ENCODE results near the gene ATP8B3.

Gene ATP8B3

DNA sequence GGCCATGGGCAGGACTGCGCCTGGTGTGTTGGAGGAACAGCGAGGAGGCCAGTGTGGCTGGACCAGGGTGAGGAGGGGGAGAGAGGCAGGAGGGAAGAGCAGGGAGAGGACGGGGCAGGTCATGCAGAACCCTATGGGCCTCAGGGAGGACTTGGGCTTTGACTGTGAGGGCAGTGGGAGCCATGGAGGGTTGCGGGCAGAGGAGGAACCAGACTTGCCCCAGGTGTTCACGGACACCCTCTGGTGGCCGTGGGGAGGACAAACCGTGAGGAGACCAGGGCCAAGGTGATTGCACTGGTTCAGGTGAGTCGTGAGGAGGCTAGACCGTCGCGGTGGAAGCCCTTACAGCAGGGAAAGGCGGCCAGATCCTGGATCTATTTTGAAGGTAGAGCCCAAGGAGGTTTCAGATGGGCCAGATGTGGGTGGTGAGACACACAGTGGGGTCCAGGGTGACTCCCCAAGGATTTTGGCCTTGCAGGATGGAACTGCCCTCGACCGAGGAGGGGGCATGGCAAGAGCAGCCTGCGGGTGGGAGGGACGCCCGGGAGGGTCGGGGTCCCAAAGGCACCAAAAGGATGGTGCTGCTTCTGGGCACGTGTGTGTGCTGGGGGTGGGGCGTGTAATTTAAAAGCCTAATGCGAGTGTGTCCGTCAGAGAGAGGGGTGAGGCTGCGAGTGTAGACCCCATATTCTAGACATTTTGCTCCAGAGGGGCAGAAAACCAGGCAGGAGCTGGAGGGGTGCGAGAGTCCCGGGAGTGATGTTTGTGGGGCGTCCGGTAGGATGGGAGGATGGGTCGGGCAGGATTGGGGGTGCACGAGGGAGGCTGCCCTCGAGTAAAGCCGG lies 39.0 kb upstream of the ATP8B3 start:
- no peak for DNase-seq

DNA sequence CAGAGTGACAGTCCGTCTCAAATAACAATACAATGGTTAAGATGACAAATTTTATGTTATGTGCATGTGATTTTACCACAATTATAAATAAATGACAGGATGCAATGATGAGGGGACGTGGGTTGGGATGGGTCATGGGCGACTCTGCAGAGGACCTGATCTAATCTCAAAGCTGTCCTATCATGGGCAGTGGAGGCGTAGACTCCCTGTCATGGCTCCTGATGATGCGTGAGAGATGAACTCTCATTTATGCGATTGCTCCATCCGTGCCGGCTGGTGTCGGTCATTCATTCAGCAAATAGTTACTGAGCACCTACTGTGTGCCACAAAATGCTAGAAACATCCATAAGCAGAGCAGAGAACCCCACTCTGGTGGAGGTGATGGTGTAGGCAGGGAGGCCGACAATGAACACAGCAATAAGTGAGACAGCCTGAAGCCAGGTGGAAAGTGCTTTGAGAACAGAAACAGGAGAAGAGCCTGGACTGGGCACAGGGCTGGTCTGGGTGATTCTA lies 37.9 kb upstream of the ATP8B3 start:
- no peak for DNase-seq

DNA sequence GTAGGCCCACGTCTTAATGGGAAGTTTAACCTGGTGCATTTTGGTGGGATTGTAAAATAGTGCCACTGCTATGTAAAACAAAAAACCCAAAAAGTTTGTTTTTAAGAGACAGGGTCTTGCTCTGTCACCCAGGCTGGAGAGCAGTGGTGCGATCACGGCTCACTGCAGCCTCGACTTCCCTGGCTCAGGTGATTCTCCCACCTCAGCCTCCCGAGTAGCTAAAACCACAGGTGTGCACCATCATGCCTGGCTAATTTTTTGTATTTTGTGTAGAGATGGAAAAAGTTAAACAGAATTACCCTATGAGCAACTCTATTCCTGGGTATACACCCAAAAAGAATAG lies 37.0 kb upstream of the ATP8B3 start:
- no peak for DNase-seq

DNA sequence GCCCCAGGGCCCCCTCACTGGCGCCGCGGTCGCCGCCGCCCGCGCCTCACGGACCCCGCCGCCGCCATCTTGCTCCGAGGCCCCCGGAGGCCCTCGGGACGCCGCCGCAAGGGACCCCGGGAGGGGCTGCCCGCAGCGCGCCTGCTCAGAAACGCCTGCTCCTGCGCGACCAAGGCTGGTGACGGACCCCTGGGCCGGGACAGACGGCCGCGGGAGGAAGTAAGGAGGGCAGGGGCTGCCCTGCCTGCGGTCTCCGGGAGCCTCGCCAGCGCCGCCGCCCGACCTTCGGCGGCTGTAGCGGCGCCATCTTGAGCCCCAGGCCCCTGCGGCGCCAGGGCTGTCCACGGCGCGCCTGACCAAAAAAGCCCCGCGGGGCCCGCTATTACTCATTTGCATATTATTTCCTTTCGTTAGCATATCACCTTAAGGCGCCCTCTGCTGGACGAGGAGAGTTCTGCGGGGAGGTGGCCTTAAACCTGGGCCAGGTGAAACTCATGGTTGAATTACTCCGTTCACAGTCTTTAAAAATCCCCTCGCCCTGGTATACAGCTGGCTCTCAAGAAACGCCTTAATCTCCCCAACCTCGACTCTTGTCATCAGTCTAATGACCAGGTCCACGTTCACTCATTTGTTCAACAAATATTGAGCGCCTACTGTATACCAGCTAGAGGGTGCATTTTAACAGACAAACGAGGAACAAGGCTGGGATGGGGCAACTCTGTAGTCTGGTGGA lies 36.5 kb upstream of the ATP8B3 start, which contains the start of gene REXO1:
TSS of gene REXO1 (minus strand) at position 85 of the 733 bp plus-strand sequence. CDS start 125 bp downstream, outside the sequence.
- DNase-seq = peak; percentile 89

DNA sequence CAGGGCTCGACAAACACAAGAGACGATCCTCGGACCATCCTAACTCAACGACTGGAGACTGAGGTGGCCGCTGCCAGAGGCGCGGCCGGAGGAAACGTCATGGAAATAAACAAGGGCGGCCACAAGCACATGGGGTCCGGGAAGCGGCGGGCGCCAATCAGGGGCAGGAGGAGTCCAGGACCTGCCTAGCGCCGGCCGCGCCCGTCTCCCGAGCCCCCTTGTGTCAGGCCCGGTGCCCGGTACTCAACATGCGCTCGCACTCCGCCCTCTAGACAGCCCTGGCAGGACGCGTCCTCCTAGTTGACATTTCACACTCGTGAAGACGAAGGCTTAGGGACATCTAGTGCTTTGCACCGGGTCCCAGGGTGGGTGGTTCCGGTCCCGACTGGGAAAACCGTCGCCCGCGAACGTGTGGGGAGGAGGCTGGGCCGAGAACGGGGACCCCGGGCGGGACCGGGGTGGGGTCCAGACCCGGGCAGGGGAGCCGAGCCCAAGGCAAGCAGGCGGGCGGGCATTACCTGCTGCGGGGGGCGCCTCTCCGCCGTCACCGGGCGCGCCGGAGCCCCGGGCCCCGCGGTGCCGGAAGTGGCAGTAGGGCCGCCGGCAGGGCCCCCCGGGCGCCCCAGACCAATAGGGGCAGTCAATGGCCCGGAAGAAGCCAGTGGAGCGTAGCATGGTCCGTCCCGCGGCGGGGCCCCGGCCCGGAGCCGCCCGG lies 35.8 kb upstream of the ATP8B3 start:
- no peak for DNase-seq

DNA sequence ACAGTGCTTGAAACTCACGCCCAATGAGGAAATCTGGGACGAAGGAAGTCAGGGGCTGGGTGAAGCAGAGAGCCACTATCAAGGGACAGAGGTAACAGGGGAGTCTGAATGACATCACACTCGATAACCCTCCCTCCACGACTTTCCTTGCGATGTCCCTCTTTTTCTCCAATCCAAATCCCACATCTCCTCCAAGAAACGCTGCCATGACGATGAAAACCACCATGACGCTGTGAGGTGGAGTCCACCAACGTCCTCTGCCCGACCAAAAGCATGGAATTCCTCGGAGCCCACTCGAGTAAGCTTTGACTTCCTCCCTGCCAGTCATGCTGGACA lies 35.2 kb upstream of the ATP8B3 start:
- DNase-seq = no peak

DNA sequence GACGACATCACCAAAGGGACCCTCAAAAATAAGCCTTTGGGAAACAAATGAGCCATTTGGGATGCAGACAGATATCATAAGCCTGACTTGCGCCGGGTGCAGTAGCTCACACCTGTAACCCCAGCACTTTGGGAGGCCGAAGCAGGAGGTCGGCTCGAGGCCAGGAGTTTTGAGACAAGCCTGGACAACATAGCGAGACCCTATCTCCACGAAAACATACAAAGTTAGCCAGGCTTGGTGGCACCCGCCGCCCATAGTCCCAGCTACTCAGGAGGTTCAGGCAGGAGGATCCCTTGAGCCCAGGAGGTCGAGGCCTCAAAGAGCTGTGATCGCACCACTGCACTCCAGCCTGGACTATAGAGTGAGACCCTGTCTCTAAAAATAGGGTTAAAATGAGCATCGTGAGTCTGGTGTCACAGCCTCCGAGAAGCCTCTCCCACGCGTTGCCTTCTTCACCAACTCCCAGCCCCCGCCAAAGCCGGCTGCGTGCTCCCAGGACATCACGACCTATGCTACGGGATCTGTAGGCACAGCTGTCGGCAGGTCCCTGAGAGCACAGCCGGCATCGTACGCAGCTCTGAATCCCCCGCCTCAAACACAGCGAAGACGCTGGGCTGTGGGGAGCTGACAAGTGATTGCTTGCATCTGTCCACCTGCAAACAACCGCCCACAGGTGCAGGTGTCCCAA lies 34.6 kb upstream of the ATP8B3 start:
- DNase-seq = no peak

DNA sequence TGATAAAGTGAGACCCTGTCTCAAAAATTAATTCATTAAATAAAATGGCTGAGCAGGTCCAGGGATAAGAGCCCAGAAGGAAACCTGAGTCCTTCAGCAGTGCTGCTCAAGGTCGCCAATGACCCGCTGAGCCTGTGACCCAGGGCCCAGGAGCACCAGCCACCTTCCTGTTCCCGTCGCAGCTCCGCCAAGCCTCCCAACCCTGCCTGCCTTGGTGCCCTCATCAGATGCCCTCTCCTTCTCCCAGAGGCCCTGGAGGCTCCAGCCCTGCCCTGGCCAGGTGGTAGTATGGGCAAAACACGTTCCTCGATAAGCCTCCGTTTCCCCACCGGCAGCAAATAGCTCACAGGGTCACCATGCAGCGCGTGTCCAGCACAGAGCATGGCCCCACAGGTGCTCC lies 33.6 kb upstream of the ATP8B3 start:
- DNase-seq = no peak

DNA sequence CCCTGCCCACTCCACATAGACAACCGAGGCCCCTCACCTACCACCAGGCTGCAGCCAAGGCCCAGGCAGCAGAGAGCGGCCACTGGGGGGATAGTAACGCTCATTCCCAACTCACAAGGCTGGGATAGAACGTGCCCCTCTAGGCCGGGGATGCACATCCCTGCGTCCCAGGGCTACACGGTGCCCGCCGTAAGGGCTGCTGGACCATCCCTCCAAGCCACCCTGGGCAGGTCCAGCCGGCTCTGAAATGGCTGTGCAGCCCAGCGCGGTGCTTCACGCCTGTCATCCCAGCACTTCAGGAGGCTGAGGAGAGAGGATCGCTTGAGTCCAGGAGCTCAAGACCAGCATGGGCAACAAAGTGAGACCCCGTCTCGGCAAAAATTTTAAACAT lies 33.0 kb upstream of the ATP8B3 start:
- no peak for DNase-seq

DNA sequence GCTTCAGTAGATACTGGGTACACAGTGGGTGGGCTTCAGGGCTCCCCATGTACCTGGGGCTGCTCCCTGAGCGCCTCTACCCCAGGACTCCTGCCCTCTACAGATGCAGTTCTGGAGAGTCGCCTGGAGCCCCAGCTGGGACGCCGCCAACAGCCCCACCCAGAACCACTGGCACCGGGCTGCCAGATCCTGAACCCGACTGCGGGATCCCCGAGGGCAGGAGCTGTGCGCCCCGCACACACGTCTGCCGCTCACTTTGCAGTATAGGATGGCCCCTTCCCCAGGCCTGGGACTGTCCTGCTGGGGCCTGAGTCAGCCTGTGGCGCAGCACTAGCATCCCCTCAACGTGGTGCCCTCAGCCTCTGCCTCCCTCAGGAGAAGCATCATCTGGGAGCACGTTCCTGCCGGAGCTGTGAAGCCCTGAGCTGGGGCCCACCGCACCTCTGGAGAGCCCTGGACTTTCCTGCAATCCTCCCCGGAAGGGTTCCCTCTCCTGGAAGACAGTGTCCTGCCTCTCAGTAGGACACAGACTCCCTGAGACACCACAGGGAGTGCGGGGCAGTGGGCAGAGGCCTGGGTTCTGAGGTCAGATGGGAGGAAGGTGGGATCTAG lies 32.5 kb upstream of the ATP8B3 start:
- DNase-seq = no peak

DNA sequence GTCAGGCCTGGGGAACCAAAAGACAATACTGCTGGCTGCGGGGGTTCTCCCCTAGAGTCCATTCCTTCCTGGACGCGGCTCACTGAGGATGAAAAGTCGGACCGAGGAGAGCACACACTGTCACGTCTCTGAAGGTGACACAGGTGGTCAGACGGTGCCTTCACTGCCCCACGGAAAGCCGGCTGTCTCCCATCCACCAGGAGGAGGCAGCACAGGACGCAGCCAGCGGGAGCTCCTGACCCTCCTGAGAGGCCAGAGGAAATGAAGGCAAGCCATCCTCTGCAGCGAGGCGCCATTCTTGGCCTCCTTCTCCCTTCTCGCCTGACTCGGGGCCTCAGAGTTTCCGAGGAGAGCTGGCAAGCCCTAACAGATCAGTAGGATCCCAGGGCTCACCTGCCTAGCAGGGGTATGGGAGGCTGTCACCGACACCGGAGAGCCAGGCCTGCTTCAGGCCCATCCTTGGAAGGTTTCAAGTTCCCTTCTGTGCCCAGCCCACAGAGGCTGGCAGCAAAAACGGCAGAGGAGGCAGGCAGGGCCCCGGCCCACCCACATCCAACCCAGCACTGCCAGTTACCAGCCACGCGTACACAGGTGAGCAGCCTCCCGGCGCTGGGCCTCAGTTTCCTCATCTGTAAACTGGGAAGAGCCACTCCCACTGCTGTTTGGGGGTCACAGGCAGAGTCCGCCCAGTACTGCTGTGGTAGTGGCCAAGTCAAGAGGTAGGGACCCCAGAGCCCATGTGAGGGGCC lies 31.7 kb upstream of the ATP8B3 start:
- DNase-seq = no peak

DNA sequence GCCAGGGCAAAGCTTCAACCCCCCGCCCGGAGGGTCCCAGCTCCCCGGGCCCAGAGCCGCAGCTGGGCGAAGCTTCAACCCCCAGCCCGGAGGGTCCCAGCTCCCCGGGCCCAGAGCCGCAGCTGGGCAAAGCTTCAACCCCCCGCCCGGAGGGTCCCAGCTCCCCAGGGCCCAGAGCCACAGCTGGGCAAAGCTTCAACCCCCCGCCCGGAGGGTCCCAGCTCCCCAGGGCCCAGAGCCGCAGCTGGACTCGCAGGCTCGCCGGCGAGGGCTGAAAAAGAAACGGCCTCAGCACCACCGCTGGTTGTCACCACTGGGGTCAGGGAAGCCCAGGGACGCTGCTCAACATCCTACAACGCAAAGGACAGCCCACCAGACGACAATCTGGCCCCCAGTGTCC lies 31.0 kb upstream of the ATP8B3 start:
- no peak for DNase-seq

DNA sequence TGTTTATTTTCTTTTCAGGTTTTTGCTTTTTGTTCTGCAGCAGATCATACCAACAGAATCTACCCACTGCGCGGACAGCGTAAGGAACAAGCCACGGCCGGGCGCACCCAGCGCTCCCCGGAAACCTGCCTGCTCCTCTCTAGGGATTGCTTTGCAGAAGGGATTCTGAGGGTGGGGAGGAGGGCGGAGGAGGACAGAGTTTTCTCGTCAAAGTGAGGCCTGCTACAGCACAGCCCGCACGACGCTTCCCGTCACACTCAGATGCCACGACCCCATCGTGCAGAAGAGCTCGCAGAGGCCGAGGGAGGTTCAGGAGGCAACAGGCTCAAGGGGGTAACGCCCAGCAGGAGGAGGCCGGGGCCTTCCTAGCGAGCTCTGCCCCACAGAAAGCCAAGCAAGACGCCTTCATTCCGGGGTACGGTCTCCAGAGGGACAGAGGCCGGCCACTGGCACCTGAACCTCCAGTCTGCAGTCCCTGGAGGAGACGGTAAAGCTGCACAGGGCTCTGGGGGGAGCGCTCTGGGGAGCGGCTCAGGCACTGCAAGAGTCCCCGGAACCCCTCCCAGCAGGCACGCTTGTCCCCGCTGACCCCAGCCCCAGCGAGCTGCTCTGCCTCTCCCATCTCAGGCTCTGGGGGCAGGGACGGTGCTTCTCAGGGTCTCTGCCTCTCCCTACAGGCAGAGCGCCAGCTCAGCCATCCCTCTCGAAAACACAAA lies 29.3 kb upstream of the ATP8B3 start:
- no peak for DNase-seq

DNA sequence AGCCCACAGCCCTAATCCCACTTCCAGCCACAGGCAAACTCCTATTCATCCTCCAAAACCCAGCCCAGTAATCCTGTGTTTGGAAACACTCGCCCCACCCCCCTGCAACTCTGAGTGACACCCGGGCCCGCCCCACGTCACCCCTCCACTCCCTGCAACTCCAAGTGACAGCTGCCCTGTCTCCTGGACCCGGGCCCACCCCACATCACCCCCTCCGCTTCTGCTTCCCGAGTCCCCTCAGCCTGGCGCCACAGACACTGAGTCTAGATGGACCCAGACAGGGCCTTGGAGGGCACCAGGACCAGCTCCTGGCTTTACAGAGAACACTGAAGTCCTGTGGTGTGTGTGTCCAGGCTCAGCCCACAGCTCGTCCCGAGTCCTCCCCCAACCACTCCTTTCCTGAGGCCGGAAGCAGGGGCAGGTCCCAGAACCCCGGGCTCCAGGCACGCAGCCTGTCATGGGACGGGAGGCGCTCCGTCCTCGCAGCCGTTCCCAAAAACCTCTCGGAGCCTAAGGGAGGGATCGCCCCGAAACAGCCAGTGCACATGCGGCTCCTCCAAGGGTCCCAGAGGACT lies 28.6 kb upstream of the ATP8B3 start:
- no peak for DNase-seq

DNA sequence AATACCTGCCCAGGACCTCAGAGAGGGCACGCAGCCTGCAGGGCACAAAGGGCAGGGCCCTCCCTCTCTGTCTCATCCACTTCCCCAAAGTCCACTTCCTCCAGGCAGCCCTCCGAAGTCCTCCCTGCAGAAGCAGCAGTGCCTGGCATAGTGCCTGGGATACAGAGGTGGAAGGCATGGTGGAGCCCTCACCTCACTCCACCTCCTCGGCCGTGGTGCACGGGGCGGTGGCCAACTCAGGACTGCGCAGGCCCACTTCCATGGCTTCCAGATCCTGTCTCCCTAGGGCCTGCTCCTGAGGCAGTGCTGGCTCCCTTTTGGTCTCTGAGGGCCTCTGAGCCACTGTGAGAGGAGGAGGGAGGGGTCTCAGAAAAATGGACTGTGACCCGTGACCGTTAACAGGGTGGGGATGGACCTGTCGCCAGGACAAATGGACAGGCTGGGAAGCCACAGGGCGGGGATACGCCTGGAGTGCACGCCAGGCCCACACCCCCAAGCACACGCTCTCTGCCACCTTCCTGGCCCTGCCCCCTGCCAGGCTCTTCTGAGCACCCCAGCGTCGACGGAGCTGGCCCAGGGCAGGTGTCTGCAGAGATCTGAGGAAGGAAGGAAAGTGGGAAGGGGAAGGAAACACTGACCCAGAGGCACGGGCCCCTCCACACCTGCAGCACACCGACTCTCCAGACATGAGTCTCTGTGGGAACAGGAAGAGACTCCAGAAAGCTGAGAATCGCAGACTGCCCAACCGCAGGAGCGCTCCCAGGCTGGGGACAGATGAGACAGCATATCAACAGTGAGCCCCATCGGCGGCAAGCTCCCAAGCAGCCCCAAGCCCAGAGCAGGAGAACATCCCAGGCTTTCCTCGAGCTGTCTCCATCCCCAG lies 27.8 kb upstream of the ATP8B3 start:
- DNase-seq = no peak

DNA sequence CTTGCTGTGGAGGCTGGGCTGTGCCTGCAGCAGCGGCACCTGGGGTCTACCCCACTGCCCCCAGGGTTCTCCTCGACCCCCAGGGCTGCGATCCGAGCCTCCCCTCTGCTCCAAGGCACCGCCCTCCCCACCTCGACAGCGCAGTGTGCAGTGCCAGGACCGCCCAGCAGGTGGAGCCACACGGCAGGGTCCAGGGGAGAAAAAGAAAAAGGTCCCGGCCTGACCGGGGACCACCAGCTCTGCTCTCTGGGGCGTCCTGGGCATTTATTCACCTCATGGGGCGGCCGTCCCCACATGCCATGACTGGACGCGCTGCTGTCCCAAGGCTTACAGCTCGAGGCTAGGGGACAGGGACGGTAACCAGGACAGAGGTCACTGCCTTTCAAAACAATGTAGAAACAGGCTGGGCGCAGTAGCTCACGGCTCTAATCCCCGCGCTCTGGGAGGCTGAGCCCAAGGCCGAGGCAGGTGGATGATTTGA lies 25.6 kb upstream of the ATP8B3 start:
- no peak for DNase-seq

DNA sequence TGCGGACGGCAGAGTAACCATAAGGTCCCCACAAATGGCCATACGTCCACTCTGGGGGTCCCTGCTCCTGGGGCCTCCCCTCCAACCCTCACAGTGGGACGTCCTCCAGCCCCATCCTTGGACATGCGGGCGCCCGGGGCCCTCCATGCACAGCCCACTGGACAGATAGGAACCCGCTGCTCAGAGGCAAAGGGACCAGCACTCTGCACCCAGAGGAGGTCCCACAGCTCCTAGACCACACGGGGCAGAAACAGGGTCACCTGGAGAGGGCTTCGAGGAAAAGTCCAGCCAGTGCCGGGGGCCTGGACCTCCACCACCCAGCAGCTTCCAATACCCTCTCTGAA lies 25.1 kb upstream of the ATP8B3 start:
- DNase-seq = no peak

DNA sequence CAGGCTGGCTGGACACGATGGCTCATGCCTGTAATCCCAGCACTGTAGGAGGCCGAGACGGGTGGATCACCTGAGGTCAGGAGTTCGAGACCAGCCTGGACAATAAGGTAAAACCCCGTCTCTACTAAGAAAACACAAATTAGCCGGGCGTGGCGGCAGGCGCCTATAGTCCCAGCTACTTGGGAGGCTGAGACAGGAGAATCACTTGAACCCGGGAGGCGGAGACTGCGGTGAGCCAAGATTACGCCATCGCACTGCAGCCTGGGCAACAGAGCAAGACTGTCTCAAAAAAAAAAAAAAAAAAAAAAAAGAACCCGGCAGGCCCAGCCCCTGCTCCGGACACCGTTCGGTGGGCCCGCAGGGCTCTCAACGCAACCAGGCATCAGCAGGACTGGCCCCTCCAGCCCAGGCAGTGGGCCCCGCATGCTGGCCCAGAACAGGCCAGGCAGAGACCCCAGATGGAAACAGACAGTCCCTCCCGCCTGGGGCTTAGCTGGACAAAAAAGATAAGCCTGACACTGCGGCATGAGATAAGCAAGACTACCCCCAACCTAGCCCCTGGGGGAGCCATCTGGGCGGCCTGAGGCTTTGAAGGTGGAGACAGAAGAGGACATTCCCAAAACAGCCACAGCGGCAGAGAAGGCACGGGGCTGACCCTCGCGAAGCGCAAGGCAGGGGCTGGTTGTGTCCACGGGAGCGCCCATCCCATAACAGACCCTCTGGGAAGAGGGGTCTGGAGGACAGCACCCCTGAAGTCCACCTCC lies 24.6 kb upstream of the ATP8B3 start:
- no peak for DNase-seq

DNA sequence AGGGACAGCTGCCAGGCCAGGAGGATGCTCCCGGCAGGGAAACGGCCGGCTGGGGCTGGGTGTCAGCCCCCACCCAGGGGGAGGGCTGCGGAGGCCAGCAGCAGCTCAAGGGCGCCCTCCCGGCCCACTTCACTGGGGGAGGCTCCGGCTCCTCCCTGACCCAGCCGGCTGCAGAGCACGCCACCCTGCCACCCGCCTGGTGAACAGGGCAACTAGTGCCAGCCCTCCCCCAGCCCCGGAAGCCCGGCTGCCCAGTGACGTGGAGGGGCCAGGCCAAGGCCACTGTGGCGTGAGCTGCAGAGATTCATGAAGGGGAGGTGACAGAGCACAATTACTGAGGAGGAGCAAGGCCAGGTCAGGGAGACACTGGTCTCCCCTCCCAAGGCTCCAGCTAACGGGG lies 21.5 kb upstream of the ATP8B3 start:
- no peak for DNase-seq
